Adipocyte (in vitro differentiated cells): Measurements from ENCODE around the gene MERTK.
"Not testable (repeated sequence)": the region's sequence is repeated elsewhere in the genome, so short reads cannot be mapped to it uniquely, and the experiment has no call there.

Experiments
- DNase-seq: peaks from one replicate; pipeline ENCODE4 v3.0.0-alpha.2; 2015; ENCODE audit warnings: low read depth
- H3K27me3 ChIP-seq: replicated peaks from 2 replicates; pipeline ENCODE4 v1.7.0; 2013; ENCODE audit warnings: mild to moderate bottlenecking, low read length, moderate library complexity; ENCODE audit not compliant: control insufficient read depth, insufficient read depth
- H3K36me3 ChIP-seq: 2 replicates; pipeline ENCODE4 v1.7.0; 2013; ENCODE audit warnings: low read length, mild to moderate bottlenecking, moderate library complexity; ENCODE audit not compliant: control insufficient read depth, insufficient read depth, severe bottlenecking
- H3K4me1 ChIP-seq: 2 replicates; pipeline ENCODE4 v1.7.0; 2013; ENCODE audit warnings: mild to moderate bottlenecking, low read length, moderate library complexity; ENCODE audit not compliant: control insufficient read depth, insufficient read depth
- H3K4me3 ChIP-seq: 2 replicates; pipeline ENCODE4 v1.7.0; 2013; ENCODE audit warnings: mild to moderate bottlenecking, low read length, moderate library complexity
- H3K9ac ChIP-seq: 2 replicates; pipeline ENCODE4 v1.7.0; 2013; ENCODE audit warnings: mild to moderate bottlenecking, low read length, moderate library complexity
- H3K9me3 ChIP-seq: 2 replicates; pipeline ENCODE4 v1.7.0; 2013; ENCODE audit warnings: mild to moderate bottlenecking, low read length, moderate library complexity; ENCODE audit not compliant: control insufficient read depth

The MERTK gene

GRCh38 chr2:111947219-111947618 lies 48.8 kb downstream of the MERTK start:
- Histone ChIP-seq H3K9me3 (no peaks in the 10 kb centered on the region), H3K9ac (no peak overlapping the region), H3K36me3 (no peaks in the 10 kb centered on the region), H3K27me3 (peaks cover 19% of the 10 kb centered on the region), H3K4me3 (no peak overlapping the region), H3K4me1 (peaks cover 20% of the 10 kb centered on the region)
- DNase-seq: no peak

- no peak for DNase-seq
Observed at GRCh38 chr2:111948832-111949231, 50.4 kb downstream of the MERTK start.

GRCh38 chr2:111950236-111950635 lies 51.8 kb downstream of the MERTK start:
- no peak overlapping the region for H3K4me3 ChIP-seq
- H3K27me3 ChIP-seq: peaks cover 6% of the 10 kb centered on the region
- peak; percentile 44 for DNase-seq
- no peak overlapping the region for H3K9ac ChIP-seq
- H3K4me1 ChIP-seq: peaks cover 24% of the 10 kb centered on the region
- no peaks in the 10 kb centered on the region for H3K9me3 ChIP-seq
- no peaks in the 10 kb centered on the region for H3K36me3 ChIP-seq

More at GRCh38 chr2:111948832-111949231, 50.4 kb downstream of the MERTK start:
- Histone ChIP-seq H3K4me1 (peaks cover 20% of the 10 kb centered on the region), H3K36me3 (no peaks in the 10 kb centered on the region), H3K27me3 (peaks cover 6% of the 10 kb centered on the region), H3K9me3 (no peaks in the 10 kb centered on the region), H3K9ac (no peak overlapping the region), H3K4me3 (no peak overlapping the region)

- no peak overlapping the region for H3K9ac ChIP-seq
- peaks cover 17% of the 10 kb centered on the region for H3K4me1 ChIP-seq
- peaks cover 6% of the 10 kb centered on the region for H3K27me3 ChIP-seq
- DNase-seq: no peak
- H3K36me3 ChIP-seq: no peaks in the 10 kb centered on the region
- H3K9me3 ChIP-seq: no peaks in the 10 kb centered on the region
- no peak overlapping the region for H3K4me3 ChIP-seq
Observed at GRCh38 chr2:111951486-111951885, 53.1 kb downstream of the MERTK start.

GRCh38 chr2:111952871-111953452 lies 54.6 kb downstream of the MERTK start:
- Histone ChIP-seq H3K9me3 (no peaks in the 10 kb centered on the region), H3K27me3 (peaks cover 6% of the 10 kb centered on the region), H3K4me1 (peaks cover 14% of the 10 kb centered on the region), H3K4me3 (no peak overlapping the region), H3K9ac (no peak overlapping the region), H3K36me3 (no peaks in the 10 kb centered on the region)
- DNase-seq: no peak

GRCh38 chr2:111954602-111955332 lies 56.4 kb downstream of the MERTK start:
- H3K27me3 ChIP-seq: no peaks in the 10 kb centered on the region
- H3K4me1 ChIP-seq: peaks cover 27% of the 10 kb centered on the region
- no peak overlapping the region for H3K4me3 ChIP-seq
- no peak for DNase-seq
- no peak overlapping the region for H3K9ac ChIP-seq
- no peaks in the 10 kb centered on the region for H3K36me3 ChIP-seq
- no peaks in the 10 kb centered on the region for H3K9me3 ChIP-seq

- Histone ChIP-seq H3K27me3 (peaks cover 5% of the 10 kb centered on the region), H3K4me1 (peaks cover 27% of the 10 kb centered on the region), H3K4me3 (no peak overlapping the region), H3K9me3 (no peaks in the 10 kb centered on the region), H3K9ac (no peak overlapping the region), H3K36me3 (no peaks in the 10 kb centered on the region)
- no peak for DNase-seq
Observed at GRCh38 chr2:111957872-111958354, 59.5 kb downstream of the MERTK start.

GRCh38 chr2:111958901-111959300 lies 60.5 kb downstream of the MERTK start:
- DNase-seq: no peak
- Histone ChIP-seq H3K27me3 (peaks cover 5% of the 10 kb centered on the region), H3K4me3 (no peak overlapping the region), H3K9me3 (no peaks in the 10 kb centered on the region), H3K4me1 (peaks cover 27% of the 10 kb centered on the region), H3K9ac (no peak overlapping the region), H3K36me3 (no peaks in the 10 kb centered on the region)

GRCh38 chr2:111961663-111962062 lies 63.3 kb downstream of the MERTK start:
- H3K9me3 ChIP-seq: no peaks in the 10 kb centered on the region
- DNase-seq: no peak
- H3K4me3 ChIP-seq: no peak overlapping the region
- H3K9ac ChIP-seq: no peak overlapping the region
- no peaks in the 10 kb centered on the region for H3K36me3 ChIP-seq
- peaks cover 21% of the 10 kb centered on the region for H3K4me1 ChIP-seq
- H3K27me3 ChIP-seq: peaks cover 5% of the 10 kb centered on the region

- not testable (repeated sequence) for H3K27me3 ChIP-seq, H3K4me3 ChIP-seq, DNase-seq, H3K9me3 ChIP-seq, H3K9ac ChIP-seq, H3K36me3 ChIP-seq
- peaks cover 12% of the 10 kb centered on the region for H3K4me1 ChIP-seq
Observed at GRCh38 chr2:111963086-111963485, 64.7 kb downstream of the MERTK start.

GRCh38 chr2:111963508-111963907 lies 65.1 kb downstream of the MERTK start:
- not testable (repeated sequence) for DNase-seq, H3K4me3 ChIP-seq, H3K9me3 ChIP-seq, H3K4me1 ChIP-seq, H3K36me3 ChIP-seq, H3K9ac ChIP-seq
- H3K27me3 ChIP-seq: peaks cover 11% of the 10 kb centered on the region
